Right hindlimb (tissue), 1 donor: Measurements from ENCODE around the gene PSTPIP2.
"Not testable (repeated sequence)": the region's sequence is repeated elsewhere in the genome, so short reads cannot be mapped to it uniquely, and the experiment has no call there.

Experiments
- DNase-seq: peaks from one replicate; pipeline ENCODE4 v3.0.0-alpha.2; 2018

The PSTPIP2 gene

GRCh38 chr18:46034230-46034629 is 37.8 kb downstream of the PSTPIP2 start:
- no peak for DNase-seq

GRCh38 chr18:46031741-46032140 is 40.3 kb downstream of the PSTPIP2 start:
- no peak for DNase-seq

- DNase-seq, result no peak
These were observed 43.5 kb downstream of the PSTPIP2 start for GRCh38 chr18:46028536-46028891.

GRCh38 chr18:46019936-46020335 is 52.1 kb downstream of the PSTPIP2 start:
- no peak for DNase-seq

- no peak for DNase-seq
These were observed 58.4 kb downstream of the PSTPIP2 start for GRCh38 chr18:46013484-46014189.

GRCh38 chr18:46010676-46011075 is 61.4 kb downstream of the PSTPIP2 start:
- no peak for DNase-seq

GRCh38 chr18:46010050-46010449 is 62.0 kb downstream of the PSTPIP2 start:
- DNase-seq, result no peak

- no peak for DNase-seq
These were observed 62.8 kb downstream of the PSTPIP2 start for GRCh38 chr18:46009125-46009840.

GRCh38 chr18:46008531-46008930 is 63.5 kb downstream of the PSTPIP2 start:
- no peak for DNase-seq

- no peak for DNase-seq
These were observed 64.9 kb downstream of the PSTPIP2 start for GRCh38 chr18:46007165-46007564.

- no peak for DNase-seq
These were observed 69.1 kb downstream of the PSTPIP2 start for GRCh38 chr18:46002934-46003333.

- DNase-seq, result no peak
These were observed 70.2 kb downstream of the PSTPIP2 start for GRCh38 chr18:46001892-46002291.

GRCh38 chr18:46001074-46001473 is 71.0 kb downstream of the PSTPIP2 start:
- DNase-seq, result no peak

GRCh38 chr18:45999536-45999935 is 72.5 kb downstream of the PSTPIP2 start:
- no peak for DNase-seq

GRCh38 chr18:45998244-45998643 is 73.8 kb downstream of the PSTPIP2 start:
- DNase-seq, result no peak

- DNase-seq, result no peak
These were observed 74.3 kb downstream of the PSTPIP2 start for GRCh38 chr18:45997700-45998151.

GRCh38 chr18:45995461-45995860 is 76.6 kb downstream of the PSTPIP2 start:
- DNase-seq, result no peak

- DNase-seq, result no peak
These were observed 78.6 kb downstream of the PSTPIP2 start for GRCh38 chr18:45993438-45993837.

- not testable (repeated sequence) for DNase-seq
These were observed 79.5 kb downstream of the PSTPIP2 start for GRCh38 chr18:45992527-45992926.

GRCh38 chr18:45991788-45992187 is 80.3 kb downstream of the PSTPIP2 start:
- DNase-seq, result no peak

GRCh38 chr18:45984546-45985235 is 87.4 kb downstream of the PSTPIP2 start:
- DNase-seq, result no peak

GRCh38 chr18:45981821-45982220 is 90.2 kb downstream of the PSTPIP2 start:
- no peak for DNase-seq

- no peak for DNase-seq
These were observed 91.8 kb downstream of the PSTPIP2 start for GRCh38 chr18:45980229-45980628.

GRCh38 chr18:45978084-45978483 is 94.0 kb downstream of the PSTPIP2 start:
- DNase-seq, result no peak
